Hematopoietic multipotent progenitor cell treated with erythropoietin and hydrocortisone succinate and interleukin-3 and kit ligand, for 8 days (in vitro differentiated cells): ENCODE measurements around the gene DTD1.
"Not testable (repeated sequence)": the region's sequence is repeated elsewhere in the genome, so short reads cannot be mapped to it uniquely, and the experiment has no call there.

ENCODE experiments used
- DNase-seq: peaks from one replicate; pipeline ENCODE4 v3.0.0-alpha.2; 2015

DTD1 gene

GRCh38 chr20:18749528-18749927 is 161.7 kb downstream of the DTD1 start:
- DNase-seq = no peak

- DNase-seq = no peak
Measured at GRCh38 chr20:18750735-18751134, 162.9 kb downstream of the DTD1 start.

- no peak for DNase-seq
Measured at GRCh38 chr20:18754030-18754652, 166.3 kb downstream of the DTD1 start.

GRCh38 chr20:18754653-18755045 is 166.8 kb downstream of the DTD1 start:
- DNase-seq = no peak

GRCh38 chr20:18760852-18761251 is 173.0 kb downstream of the DTD1 start:
- not testable (repeated sequence) for DNase-seq

- no peak for DNase-seq
Measured at GRCh38 chr20:18767676-18768075, 179.8 kb downstream of the DTD1 start.

- DNase-seq = no peak
Measured at GRCh38 chr20:18773566-18773965, 185.7 kb downstream of the DTD1 start.

GRCh38 chr20:18774207-18774606 is 186.4 kb downstream of the DTD1 start:
- DNase-seq = no peak

GRCh38 chr20:18775633-18776032 is 187.8 kb downstream of the DTD1 start:
- no peak for DNase-seq

GRCh38 chr20:18778690-18779392 is 191.0 kb downstream of the DTD1 start:
- no peak for DNase-seq

- no peak for DNase-seq
Measured at GRCh38 chr20:18780385-18781130, 192.7 kb downstream of the DTD1 start.

GRCh38 chr20:18781509-18781908 is 193.7 kb downstream of the DTD1 start:
- DNase-seq = no peak

GRCh38 chr20:18783385-18783959 is 195.6 kb downstream of the DTD1 start:
- no peak for DNase-seq

- not testable (repeated sequence) for DNase-seq
Measured at GRCh38 chr20:18787046-18787445, 199.2 kb downstream of the DTD1 start.

GRCh38 chr20:18788021-18788420 is 200.2 kb downstream of the DTD1 start:
- no peak for DNase-seq

- no peak for DNase-seq
Measured at GRCh38 chr20:18790787-18791186, 202.9 kb downstream of the DTD1 start.

GRCh38 chr20:18793625-18794427 is 206.0 kb downstream of the DTD1 start:
- peak; percentile 96 for DNase-seq

- no peak for DNase-seq
Measured at GRCh38 chr20:18794428-18794787, 206.6 kb downstream of the DTD1 start.

- no peak for DNase-seq
Measured at GRCh38 chr20:18795366-18795765, 207.5 kb downstream of the DTD1 start.

GRCh38 chr20:18796282-18796833 is 208.5 kb downstream of the DTD1 start:
- no peak for DNase-seq

- no peak for DNase-seq
Measured at GRCh38 chr20:18801516-18801915, 213.7 kb downstream of the DTD1 start.

GRCh38 chr20:18802012-18802634 is 214.3 kb downstream of the DTD1 start:
- DNase-seq = no peak
